DOHH2 (cell line): ENCODE results near the gene SLC22A2.

Experiments used
- H3F3A ChIP-seq: fragments of 200-600 bp; sonication (generic), shearing (Covaris generic); 2 replicates; pipeline ENCODE4 v1.6.0; 2016; ENCODE audit warnings: antibody characterized with exemption, mild to moderate bottlenecking; ENCODE audit not compliant: control insufficient read depth, insufficient read depth
- H3K27ac ChIP-seq: fragments of 200-600 bp; sonication (generic); 2 replicates; pipeline ENCODE4 v1.5.1; 2014; ENCODE audit warnings: low read depth, mild to moderate bottlenecking, low read length, moderate library complexity
- H3K27me3 ChIP-seq: fragments of 200-600 bp; sonication (generic); 2 replicates; pipeline ENCODE4 v1.6.1; 2014; ENCODE audit warnings: mild to moderate bottlenecking, low read length, mixed read lengths; ENCODE audit not compliant: control insufficient read depth
- H3K36me3 ChIP-seq: fragments of 200-600 bp; sonication (generic); 2 replicates; pipeline ENCODE4 v1.6.1; 2014; ENCODE audit warnings: mild to moderate bottlenecking, low read length, moderate library complexity, mixed read lengths; ENCODE audit not compliant: control insufficient read depth
- H3K4me1 ChIP-seq: fragments of 200-600 bp; sonication (generic); 2 replicates; pipeline ENCODE4 v1.6.1; 2014; ENCODE audit warnings: mild to moderate bottlenecking, low read length, mixed read lengths; ENCODE audit not compliant: control insufficient read depth
- H3K4me2 ChIP-seq: fragments of 200-600 bp; sonication (generic); 2 replicates; pipeline ENCODE4 v1.6.0; 2014; ENCODE audit warnings: mild to moderate bottlenecking, low read length, moderate library complexity
- H3K4me3 ChIP-seq: fragments of 200-600 bp; sonication (generic); 2 replicates; pipeline ENCODE4 v1.5.1; 2014; ENCODE audit warnings: mild to moderate bottlenecking, low read length, mixed read lengths
- H3K79me2 ChIP-seq: fragments of 200-600 bp; sonication (generic); 2 replicates; pipeline ENCODE4 v1.6.1; 2014; ENCODE audit warnings: mild to moderate bottlenecking, low read length, mixed read lengths; ENCODE audit not compliant: control insufficient read depth
- H3K9me2 ChIP-seq: fragments of 200-600 bp; sonication (generic); replicated peaks from 2 replicates; pipeline ENCODE4 v1.6.1; 2014; ENCODE audit warnings: mild to moderate bottlenecking, low read length, mixed read lengths; ENCODE audit not compliant: control insufficient read depth
- H3K9me3 ChIP-seq: fragments of 200-600 bp; sonication (generic); 2 replicates; pipeline ENCODE4 v1.6.1; 2014; ENCODE audit warnings: antibody characterized with exemption, low read length, mixed read lengths; ENCODE audit not compliant: control insufficient read depth, insufficient read depth
- H4K20me1 ChIP-seq: fragments of 200-600 bp; sonication (generic); 2 replicates; pipeline ENCODE4 v1.6.0; 2014; ENCODE audit warnings: low read depth, mild to moderate bottlenecking, antibody characterized with exemption, low read length, moderate library complexity; ENCODE audit not compliant: control insufficient read depth, insufficient read depth
- EZH2phosphoT487 ChIP-seq: fragments of 200-600 bp; sonication (generic); IDR thresholded peaks from 2 replicates; pipeline ENCODE4 v1.6.1; 2017; ENCODE audit warnings: borderline replicate concordance, mild to moderate bottlenecking, antibody characterized with exemption, low read length, moderate library complexity, mixed read lengths
- TF ChIP-seq, protein P1 (sequence below): fragments of 200-600 bp; sonication (generic); IDR thresholded peaks from one replicate; pipeline ENCODE4 v1.5.1; 2014; ENCODE audit warnings: antibody characterized with exemption, mild to moderate bottlenecking, low read depth, low read length; ENCODE audit not compliant: poor library complexity, severe bottlenecking

SLC22A2 gene

DNA sequence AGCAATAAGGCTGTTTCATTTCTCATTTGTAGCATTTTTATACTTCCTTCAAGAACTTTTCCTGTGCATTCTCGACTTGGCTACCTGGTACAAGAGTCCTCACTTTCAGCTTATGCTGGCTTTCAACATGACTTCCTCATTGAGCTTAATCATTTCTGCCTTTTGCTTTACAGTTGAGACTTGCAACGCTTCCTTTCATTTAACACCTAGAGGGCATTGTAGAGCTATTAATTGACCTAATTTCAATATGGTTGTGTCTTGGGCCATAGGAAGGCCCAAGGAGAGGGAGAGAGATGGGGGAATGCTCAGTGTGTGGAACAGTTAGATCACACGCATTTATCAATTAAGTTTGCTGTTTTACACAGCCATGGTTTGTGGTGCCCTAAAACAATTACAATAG, 37.2 kb downstream of the SLC22A2 start:
- H3K4me2 ChIP-seq: no peak overlapping the region
- H3F3A ChIP-seq: no peaks in the 10 kb centered on the region
- TF ChIP-seq, protein P1, sequence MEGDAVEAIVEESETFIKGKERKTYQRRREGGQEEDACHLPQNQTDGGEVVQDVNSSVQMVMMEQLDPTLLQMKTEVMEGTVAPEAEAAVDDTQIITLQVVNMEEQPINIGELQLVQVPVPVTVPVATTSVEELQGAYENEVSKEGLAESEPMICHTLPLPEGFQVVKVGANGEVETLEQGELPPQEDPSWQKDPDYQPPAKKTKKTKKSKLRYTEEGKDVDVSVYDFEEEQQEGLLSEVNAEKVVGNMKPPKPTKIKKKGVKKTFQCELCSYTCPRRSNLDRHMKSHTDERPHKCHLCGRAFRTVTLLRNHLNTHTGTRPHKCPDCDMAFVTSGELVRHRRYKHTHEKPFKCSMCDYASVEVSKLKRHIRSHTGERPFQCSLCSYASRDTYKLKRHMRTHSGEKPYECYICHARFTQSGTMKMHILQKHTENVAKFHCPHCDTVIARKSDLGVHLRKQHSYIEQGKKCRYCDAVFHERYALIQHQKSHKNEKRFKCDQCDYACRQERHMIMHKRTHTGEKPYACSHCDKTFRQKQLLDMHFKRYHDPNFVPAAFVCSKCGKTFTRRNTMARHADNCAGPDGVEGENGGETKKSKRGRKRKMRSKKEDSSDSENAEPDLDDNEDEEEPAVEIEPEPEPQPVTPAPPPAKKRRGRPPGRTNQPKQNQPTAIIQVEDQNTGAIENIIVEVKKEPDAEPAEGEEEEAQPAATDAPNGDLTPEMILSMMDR: peak; percentile 15
- no peak for TF ChIP-seq EZH2phosphoT487
- no peaks in the 10 kb centered on the region for H3K36me3 ChIP-seq
- H3K4me1 ChIP-seq: no peaks in the 10 kb centered on the region
- H3K9me3 ChIP-seq: no peaks in the 10 kb centered on the region
- no peaks in the 10 kb centered on the region for H3K79me2 ChIP-seq
- H3K9me2 ChIP-seq: no peaks in the 10 kb centered on the region
- H3K27ac ChIP-seq: no peak overlapping the region
- no peak overlapping the region for H3K4me3 ChIP-seq
- H4K20me1 ChIP-seq: no peaks in the 10 kb centered on the region
- H3K27me3 ChIP-seq: peaks cover 3% of the 10 kb centered on the region; the same call in 1 of the 2 replicates

- no peaks in the 10 kb centered on the region for H3K79me2 ChIP-seq
- H4K20me1 ChIP-seq: no peaks in the 10 kb centered on the region
- H3K9me3 ChIP-seq: no peaks in the 10 kb centered on the region
- TF ChIP-seq, protein P1: no peak
- TF ChIP-seq EZH2phosphoT487: no peak
- no peaks in the 10 kb centered on the region for H3K4me1 ChIP-seq
- H3K9me2 ChIP-seq: no peaks in the 10 kb centered on the region
- H3F3A ChIP-seq: no peaks in the 10 kb centered on the region
- H3K4me2 ChIP-seq: no peak overlapping the region
- H3K4me3 ChIP-seq: no peak overlapping the region
- H3K27me3 ChIP-seq: no peaks in the 10 kb centered on the region
- no peak overlapping the region for H3K27ac ChIP-seq
- no peaks in the 10 kb centered on the region for H3K36me3 ChIP-seq
Measured at GRCh38 chr6:160218810-160219209, 39.8 kb downstream of the SLC22A2 start.

GRCh38 chr6:160217863-160218262, 40.8 kb downstream of the SLC22A2 start:
- H3K27me3 ChIP-seq: no peaks in the 10 kb centered on the region
- H3K9me3 ChIP-seq: no peaks in the 10 kb centered on the region
- H3K4me2 ChIP-seq: no peak overlapping the region
- H3K79me2 ChIP-seq: no peaks in the 10 kb centered on the region
- no peaks in the 10 kb centered on the region for H3K4me1 ChIP-seq
- no peaks in the 10 kb centered on the region for H3K9me2 ChIP-seq
- TF ChIP-seq, protein P1: no peak
- TF ChIP-seq EZH2phosphoT487: no peak
- H3K36me3 ChIP-seq: no peaks in the 10 kb centered on the region
- H4K20me1 ChIP-seq: no peaks in the 10 kb centered on the region
- no peak overlapping the region for H3K27ac ChIP-seq
- no peaks in the 10 kb centered on the region for H3F3A ChIP-seq
- H3K4me3 ChIP-seq: no peak overlapping the region

DNA sequence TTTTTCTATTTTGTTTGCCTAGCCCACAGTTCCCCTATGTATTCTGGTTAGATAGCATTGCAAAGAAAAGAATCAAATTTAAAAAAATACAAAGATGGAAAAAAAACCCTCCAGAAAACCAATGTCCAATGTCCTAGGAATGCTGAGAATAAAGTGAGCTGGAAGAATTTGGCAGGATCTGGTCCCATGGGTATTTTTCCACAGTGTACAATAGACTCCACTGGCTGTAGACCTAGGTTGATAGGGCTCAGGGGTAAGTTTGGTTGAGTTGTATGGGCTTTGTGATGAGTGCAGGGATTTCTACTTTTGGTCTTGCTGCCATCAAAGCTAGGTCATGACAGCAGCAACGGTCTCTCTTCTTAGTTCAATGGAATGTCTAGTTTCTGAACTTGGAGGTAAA, 41.5 kb downstream of the SLC22A2 start:
- TF ChIP-seq, protein P1: no peak
- no peak for TF ChIP-seq EZH2phosphoT487
- H3K79me2 ChIP-seq: no peaks in the 10 kb centered on the region
- H3K4me2 ChIP-seq: no peak overlapping the region
- H3K4me1 ChIP-seq: no peaks in the 10 kb centered on the region
- H3K4me3 ChIP-seq: no peak overlapping the region
- H3K36me3 ChIP-seq: no peaks in the 10 kb centered on the region
- H3K9me3 ChIP-seq: no peaks in the 10 kb centered on the region
- no peaks in the 10 kb centered on the region for H4K20me1 ChIP-seq
- no peaks in the 10 kb centered on the region for H3F3A ChIP-seq
- no peaks in the 10 kb centered on the region for H3K9me2 ChIP-seq
- H3K27me3 ChIP-seq: no peaks in the 10 kb centered on the region
- no peak overlapping the region for H3K27ac ChIP-seq
